NAMALWA (cell line): ENCODE measurements around the gene TMEM125.

ENCODE experiments used
- DNase-seq: peaks from one replicate; pipeline ENCODE4 v3.0.0-alpha.2; 2015; ENCODE audit warnings: low spot score

The TMEM125 gene

DNA sequence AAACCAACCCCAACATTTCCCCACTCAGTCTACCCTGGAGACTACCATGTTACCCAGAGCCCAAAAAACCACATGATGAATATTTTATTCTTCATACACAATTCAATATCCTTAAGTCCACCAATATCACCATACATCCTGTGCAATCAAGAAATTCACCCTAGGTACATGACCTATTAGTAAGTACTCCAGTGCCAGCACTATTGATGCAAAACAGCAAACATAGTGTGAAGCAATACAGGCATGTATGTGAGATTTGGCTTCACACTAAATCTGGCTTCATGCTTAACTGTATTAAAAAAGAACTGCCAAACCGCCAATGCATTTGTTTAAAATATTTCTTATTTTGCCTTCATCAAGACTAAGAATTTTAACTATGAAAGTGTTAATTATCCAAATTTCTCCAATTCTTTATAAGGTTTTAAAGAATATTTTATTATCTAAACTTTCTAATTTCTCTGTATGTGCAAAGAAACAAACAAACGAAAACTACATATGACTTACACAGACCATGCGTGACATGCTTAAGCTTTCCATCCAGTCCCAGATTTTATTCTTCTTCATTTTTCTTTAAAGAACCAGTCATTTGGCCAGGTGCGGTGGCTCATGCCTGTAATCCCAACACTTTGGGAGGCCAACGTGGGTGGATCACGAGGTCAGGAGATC lies 22.4 kb upstream of the TMEM125 start:
- no peak for DNase-seq

DNA sequence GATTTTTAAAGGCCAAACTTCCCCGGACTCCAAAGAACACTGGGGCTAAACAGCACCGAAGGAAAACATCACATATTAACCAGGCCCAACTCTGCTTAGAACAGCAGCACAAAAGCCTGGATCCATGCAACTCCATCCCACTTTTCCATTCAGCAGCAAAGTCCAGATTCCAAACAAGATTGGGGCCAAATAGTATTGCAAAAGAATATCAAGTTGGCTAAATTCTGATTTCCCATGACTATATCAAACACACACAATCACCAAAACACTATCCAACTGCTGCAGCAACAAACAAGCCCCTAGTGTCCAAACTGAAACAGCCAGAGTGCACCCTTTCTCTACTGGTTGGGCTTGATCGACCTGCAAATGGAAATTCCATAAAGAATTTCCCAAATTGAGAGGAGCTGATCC lies 19.4 kb upstream of the TMEM125 start:
- DNase-seq: no peak

DNA sequence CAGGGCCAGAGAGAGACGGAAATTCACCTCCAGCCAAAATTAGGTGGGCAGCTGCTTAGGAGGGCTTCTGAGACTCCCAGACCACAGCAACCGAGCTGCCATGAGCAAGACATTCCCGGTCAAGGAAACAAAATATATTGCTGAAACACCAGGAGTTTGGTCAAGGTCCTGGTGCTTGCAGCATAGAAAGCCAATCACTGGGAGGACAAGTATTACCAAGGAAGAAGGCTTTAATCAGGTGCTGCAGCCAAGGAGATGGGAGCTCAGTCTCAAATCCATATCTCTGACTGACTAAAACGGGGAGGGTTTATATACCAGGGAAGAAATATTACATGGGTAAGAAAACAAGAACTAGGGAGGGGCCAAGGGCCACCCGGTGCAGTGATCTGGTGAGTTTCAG lies 18.8 kb upstream of the TMEM125 start:
- no peak for DNase-seq

- DNase-seq: no peak
Observed at GRCh38 chr1:43252225-43252624, 17.6 kb upstream of the TMEM125 start.

DNA sequence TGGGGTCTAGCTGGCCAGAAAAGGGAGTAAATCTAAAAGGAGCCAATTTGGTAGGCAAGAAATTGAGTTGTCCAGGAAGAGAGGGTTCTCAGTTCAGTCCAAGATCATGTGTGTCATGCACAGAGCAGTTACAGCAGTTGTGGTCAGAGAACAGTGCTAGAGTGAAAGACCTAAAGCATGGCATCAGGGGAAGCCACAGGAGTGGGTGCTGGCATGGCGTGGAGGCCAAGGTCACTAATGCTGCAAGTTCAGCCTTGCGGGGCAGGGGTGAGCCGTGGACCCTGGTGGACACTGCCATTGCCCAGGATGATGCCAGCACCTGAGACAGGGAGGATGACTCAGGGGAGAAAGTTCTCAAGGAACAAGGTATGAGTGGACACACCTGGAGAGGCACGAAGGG lies 16.6 kb upstream of the TMEM125 start:
- DNase-seq: no peak

GRCh38 chr1:43253876-43254275 lies 15.9 kb upstream of the TMEM125 start:
- no peak for DNase-seq

GRCh38 chr1:43255438-43256210 lies 14.2 kb upstream of the TMEM125 start:
- DNase-seq: no peak

DNA sequence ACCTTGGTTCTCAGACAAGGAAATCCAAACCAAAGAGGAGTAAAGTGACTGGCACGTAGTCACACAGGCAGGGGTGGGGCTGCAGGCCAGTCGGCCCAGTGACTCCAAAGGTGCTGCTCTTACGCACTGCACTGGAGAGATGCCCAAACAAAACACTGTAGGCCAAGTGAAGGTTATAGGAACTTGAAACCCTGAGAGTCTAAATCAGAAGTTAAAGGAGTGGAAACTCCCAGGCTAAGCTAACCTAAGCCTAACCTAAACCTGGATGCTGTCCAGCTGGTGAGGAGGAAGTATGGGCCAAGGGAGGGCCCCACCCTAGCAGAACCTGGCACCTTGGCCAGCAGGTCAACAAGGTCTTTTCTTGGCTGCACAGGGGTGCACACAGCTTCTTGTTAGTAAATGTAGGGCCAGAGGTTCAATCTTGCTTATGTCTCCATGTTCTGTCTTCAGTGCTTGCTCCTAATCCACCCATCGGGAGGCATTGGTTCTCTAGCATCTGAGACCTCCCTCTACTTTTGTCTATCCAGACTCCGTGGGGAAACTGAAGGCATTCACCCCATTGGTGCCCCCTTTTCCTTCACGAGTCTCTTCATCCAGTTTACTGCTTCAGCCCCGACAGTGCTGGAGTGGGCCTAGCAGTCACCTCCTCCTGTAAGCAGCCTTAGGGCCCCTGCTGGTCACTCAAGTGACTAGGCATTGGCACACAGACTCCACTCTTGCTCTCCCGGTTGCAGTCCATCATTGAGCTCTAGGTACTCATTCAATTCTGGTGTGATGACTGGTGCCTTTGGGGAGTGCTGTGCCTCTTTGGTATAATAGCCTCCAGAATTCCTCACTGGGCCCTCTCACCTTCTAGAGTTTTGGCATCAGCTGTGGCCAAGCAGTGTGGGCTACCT lies 12.9 kb upstream of the TMEM125 start:
- DNase-seq: no peak

GRCh38 chr1:43258370-43258769 lies 11.4 kb upstream of the TMEM125 start:
- DNase-seq: no peak

GRCh38 chr1:43265431-43265830 lies 4.4 kb upstream of the TMEM125 start:
- DNase-seq: no peak

DNA sequence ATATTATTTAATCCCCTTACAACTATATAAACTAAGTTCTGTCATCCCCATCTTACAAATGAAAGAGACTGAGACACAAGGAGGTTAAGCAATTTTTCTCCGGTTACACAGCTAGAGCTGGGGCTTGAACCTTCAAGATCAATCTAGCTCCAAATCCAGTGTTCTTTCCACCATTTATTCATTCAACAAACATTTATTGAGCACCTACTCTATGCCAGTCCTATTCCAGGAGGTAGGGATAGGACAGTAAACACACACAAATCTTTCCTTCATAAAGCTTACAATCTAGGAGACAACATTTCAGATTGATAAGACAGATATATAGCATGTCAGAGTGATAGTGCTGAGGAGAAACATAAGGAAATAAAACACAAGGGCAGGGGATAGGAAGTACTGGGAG lies 2.9 kb upstream of the TMEM125 start:
- DNase-seq: no peak

GRCh38 chr1:43267291-43267805 lies 2.4 kb upstream of the TMEM125 start:
- DNase-seq: no peak

DNA sequence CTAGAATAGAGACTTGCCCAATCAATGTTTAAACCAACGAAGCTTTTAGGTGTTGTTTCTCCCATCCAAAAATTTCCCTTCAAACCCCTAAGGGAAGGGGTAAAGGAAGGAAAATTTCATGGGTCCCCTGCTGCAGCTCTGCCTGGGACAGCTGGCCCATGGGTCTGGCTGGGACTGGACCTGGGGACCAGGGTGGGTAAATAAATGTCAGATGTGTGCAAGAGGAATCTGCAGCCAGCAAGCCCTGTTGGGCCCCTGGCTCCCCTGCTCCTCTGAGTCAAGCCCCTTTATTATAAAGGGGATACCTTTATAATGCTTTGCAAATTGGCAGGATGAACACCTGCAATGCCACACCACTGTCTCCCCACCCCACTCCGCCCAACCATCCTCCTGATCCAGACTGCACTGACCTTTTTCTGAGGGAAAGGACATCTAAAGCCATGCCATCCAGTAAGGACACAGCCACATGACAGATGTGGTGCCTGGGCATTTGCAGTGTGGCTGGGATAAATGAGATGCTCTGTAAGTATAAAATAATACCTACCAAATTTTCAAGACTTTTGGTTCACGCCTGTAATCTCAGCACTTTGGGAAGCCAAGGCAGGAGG lies 1.9 kb upstream of the TMEM125 start:
- DNase-seq: no peak

GRCh38 chr1:43270421-43271095 lies 775 bp downstream of the TMEM125 start:
- peak; percentile 10 for DNase-seq

DNA sequence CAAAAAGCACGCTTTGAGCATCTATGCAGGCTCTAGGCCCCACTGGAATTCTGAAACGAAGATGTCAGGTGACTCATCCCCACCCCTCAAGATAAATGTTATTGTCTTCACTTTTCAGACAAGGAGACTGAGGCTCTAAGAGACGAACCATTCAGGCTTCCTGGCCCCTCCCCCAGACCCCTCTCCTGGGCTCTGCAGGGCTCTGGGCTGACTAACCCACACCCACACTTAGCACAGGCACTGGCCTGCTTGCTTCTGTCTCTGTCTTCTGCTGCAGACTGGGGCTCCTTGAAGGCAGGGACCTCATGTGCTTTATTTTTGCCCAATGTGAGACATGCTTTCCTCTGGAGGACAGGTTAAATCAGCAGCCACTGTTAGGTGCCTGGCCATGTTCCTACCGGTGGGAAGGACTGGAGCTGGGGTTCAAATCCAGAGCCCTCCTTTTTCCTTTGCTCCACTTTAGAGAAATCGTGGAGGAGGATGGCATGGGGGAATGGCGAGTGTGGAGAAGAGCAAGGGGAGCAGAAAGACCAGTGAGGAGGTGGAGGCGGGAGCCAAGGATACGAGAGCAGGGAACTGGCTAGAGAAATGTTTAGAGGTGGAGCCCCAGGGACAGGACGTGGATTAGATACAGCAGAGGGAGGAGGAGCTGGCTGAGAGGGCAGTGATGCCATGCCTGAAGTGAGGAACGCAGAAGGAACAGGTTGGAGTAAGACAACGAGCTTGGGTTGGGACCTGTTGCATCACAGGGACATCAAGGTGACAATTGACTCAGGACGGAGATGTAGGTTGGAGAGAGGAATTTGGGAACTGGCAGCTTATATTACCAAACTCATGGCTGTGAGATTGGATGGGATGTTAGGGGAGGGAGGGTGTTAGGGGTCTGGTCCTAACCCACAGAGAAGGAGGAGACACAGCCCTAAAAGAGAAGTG lies 1.7 kb downstream of the TMEM125 start:
- DNase-seq: no peak

DNA sequence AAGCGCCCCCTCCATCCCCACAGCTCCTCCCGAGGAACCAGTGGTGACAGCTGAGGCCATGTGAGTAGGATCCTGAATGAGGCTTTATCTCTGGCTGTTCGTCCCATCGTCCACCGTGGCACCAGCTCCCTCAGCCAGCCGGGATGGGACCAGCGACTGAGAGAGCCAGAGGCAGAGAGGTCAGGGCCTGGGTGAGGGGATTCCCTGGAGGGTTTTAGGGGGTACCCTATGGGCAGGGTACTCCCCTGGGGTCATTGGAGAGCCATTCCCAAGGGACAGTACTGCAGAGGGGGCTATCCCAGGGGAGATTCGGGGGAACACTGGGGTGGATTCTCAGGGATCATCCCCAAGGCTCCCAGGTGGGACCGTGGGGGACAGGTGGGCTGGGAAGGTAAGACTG lies 2.4 kb downstream of the TMEM125 start:
- DNase-seq: no peak

DNA sequence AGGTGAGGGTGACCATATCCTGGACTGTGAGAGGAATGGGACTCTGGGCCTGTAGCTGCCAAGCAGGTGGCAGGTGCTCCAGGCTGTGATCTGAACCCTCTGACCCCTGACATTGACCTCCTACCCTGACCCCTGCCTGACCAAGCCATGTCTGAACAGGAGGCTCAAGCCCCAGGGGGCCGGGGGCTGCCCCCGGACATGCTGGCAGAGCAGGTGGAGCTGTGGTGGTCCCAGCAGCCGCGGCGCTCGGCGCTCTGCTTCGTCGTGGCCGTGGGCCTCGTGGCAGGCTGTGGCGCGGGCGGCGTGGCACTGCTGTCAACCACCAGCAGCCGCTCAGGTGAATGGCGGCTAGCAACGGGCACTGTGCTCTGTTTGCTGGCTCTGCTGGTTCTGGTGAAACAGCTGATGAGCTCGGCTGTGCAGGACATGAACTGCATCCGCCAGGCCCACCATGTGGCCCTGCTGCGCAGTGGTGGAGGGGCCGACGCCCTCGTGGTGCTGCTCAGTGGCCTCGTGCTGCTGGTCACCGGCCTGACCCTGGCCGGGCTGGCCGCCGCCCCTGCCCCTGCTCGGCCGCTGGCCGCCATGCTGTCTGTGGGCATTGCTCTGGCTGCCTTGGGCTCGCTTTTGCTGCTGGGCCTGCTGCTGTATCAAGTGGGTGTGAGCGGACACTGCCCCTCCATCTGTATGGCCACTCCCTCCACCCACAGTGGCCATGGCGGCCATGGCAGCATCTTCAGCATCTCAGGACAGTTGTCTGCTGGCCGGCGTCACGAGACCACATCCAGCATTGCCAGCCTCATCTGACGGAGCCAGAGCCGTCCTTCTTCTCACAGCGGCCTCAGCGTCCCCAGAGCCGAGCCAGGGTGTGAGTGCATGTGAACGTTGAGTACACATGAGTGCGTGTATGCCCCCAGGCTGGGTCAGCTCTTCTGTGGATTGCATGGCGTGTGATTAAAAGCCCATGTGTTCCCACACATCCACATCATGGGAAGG lies 3.1 kb downstream of the TMEM125 start:
- no peak for DNase-seq

- DNase-seq: no peak
Observed at GRCh38 chr1:43273708-43274107, 3.9 kb downstream of the TMEM125 start.
